GM08714 (cell line): ENCODE data around the gene RNU4-1.
"Not testable (repeated sequence)": the region's sequence is repeated elsewhere in the genome, so short reads cannot be mapped to it uniquely, and the experiment has no call there.

ENCODE experiments used
- H3K4me3 ChIP-seq: fragments of 200-500 bp; sonication (Bioruptor generic); 2 replicates; pipeline ENCODE4 v1.5.1; 2014; ENCODE audit warnings: mild to moderate bottlenecking, low read length, inconsistent platforms
- ZNF274 ChIP-seq: IDR thresholded peaks from 2 replicates; pipeline ENCODE4 v1.6.1; 2012; ENCODE audit warnings: mild to moderate bottlenecking, low read depth, low read length

Gene RNU4-1

DNA sequence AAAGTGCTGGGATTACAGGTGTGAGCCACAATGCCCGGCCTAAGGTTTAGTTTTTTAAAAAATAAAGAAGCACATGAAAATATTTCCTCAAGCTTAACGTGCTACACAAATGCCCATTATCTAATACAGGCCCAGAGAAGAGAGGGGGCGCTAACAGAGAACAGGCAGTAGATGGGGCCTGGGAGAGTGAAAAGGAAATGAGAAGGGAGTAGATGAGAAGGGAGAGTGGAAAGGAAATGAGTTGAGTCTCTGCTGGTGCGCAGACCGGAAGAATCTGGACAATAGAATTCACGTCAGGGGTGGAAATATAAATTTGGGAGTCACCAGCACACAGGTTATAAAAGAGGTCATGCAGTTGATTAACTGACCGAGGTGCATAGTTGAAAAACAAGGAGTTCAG, 38.2 kb downstream of the RNU4-1 start:
- no peak overlapping the region for H3K4me3 ChIP-seq
- TF ChIP-seq ZNF274, result no peak

DNA sequence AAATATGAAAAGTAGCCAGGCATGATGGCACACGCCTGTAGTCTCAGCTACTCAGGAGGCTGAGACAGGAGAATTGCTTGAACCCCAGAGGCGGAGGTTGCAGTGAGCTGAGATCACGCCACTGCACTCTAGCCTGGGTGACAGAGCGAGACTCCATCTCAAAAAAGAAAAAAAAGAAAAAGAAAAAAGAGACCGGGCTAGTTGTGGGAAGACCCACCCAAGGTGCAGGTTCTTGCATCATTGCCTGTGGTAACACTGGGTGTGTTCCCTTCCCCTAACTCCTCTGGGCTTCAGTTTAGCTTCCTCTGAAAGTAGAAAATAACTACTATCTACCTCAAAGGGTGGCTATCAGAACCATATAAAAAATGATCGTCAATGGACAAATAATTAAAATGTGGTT, 39.7 kb downstream of the RNU4-1 start:
- H3K4me3 ChIP-seq, result not testable (repeated sequence)

DNA sequence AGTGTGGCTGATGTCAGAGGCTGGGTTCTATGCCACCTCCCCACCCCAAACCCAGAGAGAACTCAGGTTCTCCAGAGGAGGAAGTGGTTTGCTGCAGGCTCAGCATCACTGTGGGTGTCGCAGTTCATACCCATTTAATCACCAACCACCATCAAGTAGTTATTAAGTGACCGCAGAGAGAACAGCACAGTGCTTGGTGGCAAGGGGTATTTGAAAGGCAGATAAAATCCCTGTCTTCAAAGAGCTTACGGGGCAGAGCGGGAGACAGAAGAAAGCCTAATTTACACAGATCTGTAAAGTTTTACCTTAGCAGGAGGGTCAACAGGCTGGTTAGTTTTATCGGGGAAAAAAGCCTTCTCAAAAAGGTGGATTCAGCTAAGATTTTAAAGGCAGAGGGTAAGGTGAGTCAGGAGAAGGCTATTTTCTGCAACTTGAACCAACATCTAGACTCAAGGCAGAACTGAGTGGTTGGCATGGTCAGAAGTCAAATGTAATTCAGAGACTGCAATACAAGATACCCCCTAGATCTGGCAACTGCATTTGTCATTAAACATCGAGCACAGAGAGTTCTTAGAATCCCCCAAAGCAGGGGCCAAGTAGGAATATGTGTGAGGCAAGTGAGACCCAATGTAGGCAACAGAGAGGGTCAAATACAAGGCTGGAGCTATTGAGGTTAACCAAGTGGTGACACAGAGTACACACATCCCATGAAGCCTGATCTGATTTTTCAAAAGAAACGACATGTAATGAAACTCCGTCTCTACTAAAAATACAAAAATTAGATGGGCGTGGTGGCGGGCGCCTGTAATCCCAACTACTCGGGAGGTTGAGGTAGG, 40.7 kb downstream of the RNU4-1 start:
- no peak for TF ChIP-seq ZNF274
- no peak overlapping the region for H3K4me3 ChIP-seq

DNA sequence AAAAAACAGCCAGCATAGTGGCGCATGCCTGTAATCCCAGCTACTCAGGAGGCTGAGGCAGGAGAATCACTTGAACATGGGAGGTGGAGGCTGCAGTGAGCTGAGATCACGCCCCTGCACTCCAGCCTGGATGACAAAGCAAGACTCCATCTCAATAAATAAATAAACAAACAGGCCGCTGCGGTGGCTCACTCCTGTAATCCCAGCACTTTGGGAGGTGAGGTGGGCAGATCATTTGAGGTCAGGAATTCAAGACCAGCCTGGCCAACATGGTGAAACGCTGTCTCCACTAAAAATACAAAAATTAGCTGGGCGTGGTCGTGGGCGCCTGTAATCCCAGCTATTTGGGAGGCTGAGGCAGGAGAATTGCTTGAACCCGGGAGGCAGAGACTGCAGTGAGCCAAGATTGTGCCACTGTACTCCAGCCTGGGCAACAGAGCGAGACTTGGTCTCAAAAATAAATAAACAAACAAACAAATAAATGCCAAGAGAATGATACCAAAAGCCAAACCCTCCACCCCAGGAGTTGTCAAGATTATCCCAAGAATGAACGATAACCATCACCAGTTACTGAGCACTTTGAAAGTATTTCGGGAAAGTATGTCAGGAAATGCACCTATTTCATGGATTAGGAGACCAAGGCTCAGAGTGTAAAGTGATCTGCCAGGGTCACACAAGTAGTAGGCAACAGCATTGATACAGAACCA, 41.5 kb downstream of the RNU4-1 start:
- not testable (repeated sequence) for H3K4me3 ChIP-seq

DNA sequence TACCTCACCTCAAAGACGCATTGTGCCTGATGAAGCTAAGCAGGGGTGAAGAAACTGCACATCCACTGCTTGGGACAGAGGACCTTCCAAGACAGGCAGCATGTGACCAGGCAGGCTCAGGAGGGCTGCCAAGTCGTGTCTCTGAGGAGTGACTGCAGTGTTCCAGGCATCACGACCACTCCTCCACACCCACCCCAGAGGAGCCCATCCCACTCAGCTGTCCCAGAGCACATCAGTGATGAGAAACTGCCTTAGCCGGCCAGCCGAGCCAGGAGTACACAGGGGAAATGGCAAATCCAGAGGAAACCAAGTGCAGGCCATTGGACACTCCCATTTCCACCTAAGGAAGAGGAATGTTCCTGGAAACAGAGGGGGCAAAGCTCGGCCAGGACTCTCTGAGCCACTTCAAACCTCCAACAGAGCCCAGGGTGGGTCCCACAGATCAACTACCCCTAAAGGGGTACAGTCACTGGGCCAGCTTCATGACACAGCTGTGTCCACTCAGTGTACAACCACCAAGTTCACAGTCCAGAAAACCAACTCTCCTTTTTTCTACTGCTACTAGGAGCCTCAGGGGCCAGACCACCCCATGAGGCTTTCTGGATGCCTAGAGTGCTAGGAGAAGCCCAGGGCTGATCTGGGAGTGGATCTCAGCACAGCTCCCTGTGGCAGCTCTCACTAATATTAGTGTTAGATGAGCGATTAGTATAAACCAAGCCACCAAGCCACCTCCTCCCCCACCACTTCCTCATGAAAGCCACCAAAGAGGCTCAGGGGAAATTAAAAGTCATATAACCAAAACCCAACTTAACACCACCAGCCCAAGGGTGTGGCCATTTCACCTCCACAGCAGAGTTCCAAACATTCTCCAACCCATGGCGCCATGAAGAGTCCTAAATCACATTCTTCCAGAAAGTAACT, 42.9 kb downstream of the RNU4-1 start:
- no peak overlapping the region for H3K4me3 ChIP-seq
- TF ChIP-seq ZNF274, result no peak

DNA sequence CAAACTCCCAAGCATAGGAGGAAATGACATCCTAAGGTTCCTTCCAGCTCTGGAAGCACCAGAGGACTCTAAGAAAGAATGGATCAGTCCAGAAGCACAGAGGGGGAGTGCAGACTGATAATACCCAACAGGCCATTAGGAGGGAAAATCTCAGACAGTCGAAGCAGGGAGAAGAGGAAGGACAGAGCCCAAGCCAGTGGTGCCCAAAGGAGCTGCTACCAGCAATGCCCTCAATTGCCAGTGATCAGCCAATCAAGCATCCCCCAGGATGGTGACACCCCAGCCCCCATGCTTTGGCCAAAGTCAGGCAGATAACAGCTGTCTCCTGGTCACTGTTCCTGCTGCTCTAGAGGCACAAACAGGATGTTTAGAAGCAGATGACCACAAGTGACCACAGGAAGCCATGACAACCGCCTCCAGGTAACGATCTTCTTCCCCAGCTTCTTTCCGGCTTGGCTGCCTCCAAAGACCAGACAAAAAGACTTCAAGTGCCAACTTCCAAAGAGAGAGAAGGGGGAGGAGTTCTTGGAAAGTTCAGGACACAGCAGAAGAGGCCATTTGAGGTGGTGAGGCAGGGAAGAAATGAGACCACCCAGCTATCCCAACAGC, 43.7 kb downstream of the RNU4-1 start:
- no peak overlapping the region for H3K4me3 ChIP-seq
- no peak for TF ChIP-seq ZNF274

DNA sequence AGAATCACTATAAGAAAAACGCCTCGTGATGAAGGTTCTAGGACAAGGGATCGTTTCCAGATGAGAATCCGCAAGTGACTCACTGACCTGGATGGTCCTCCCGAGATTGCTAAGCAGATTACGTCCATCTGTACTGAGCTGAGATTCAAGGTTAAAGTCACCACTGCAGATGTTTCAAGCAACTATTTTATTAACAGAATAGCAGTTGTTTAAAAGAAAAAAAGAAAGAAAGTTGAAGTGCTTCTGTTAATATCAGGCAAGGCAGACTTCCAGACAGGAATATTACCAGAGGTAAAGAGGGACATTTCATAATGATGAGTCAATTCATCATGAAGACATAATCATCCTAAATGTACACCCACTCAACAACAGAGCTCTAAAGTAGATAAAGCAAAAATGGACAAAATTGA, 45.4 kb downstream of the RNU4-1 start:
- no peak overlapping the region for H3K4me3 ChIP-seq

DNA sequence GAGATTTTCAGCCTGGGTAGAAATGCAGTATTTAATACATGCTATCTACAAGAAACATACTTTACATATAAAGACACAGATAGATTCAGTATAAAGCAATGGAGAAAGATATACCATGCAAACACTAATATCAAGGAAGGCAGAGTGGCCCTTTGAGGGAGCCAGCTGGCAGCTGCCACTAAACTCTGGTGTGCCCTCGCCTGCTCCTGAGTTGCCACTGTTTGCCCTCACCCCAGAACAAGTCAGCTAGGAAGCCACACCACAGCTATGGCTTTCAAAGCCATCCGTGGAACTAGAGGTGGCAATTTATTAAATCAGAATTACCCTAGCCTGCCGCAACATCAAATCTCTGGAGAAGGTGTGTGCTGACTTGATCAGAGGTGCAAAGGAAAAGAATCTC, 45.9 kb downstream of the RNU4-1 start:
- no peak for TF ChIP-seq ZNF274
- H3K4me3 ChIP-seq, result no peak overlapping the region

More for the DNA sequence above, 45.4 kb downstream of the RNU4-1 start:
- TF ChIP-seq ZNF274, result no peak

DNA sequence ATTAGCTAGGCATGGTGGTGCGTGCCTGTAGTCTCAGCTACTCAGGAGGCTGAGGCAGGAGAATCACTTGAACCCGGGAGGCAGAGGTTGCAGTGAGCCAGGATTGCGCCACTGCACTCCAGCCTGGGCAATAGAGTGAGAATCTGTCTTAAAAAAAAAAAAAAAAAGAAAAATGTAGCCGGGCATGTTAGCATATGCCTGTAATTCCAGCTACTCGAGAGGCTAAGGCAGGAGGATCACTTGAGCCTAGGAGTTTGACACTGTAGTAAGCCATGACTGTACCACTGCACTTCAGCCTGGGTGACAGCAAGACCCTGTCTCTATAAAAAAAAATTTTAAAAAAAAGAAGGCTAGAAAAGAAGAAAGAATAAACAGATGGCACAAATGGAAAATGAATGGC, 46.3 kb downstream of the RNU4-1 start:
- not testable (repeated sequence) for H3K4me3 ChIP-seq
